A549 (cell line): ENCODE measurements around the gene SLC6A6. TPM values are rescaled to one million over a fixed set of nuclear protein-coding genes. Genes with fewer than 3 reads are reported as not detected.

Experiments used
- ATAC-seq, 2 experiments: fragments of 200-7000 bp in 1 of 2; fragments of >200 bp in 1 of 2; cut with Nextera tagmentation in 1 of 2; cut with Tn5 transposase in 1 of 2; 3 replicates each; pipeline versions ENCODE4 v1.8.0 to v1.9.1; 2018 to 2020; ENCODE audit warnings: mild to moderate bottlenecking in 1 of 2, moderate library complexity in 1 of 2
- CTCF ChIA-PET: fragments of 300-600 bp; sonication (Branson Sonifier 250); formaldehyde crosslinking; extraction: SDS; loops from one replicate; lab custom pipeline; 2021; ENCODE audit warnings: antibody characterized with exemption, inconsistent platforms; lab: Yijun Ruan, JAX
- POLR2A ChIA-PET: fragments of 350-600 bp; formaldehyde crosslinking; extraction: SDS; loops from one replicate; lab custom pipeline; 2021; ENCODE audit warnings: antibody characterized with exemption, inconsistent platforms; lab: Yijun Ruan, JAX
- DNase-seq, 2 experiments: peaks; one replicate each; pipeline versions ENCODE4 v3.0.0 to v3.0.0-alpha.2; 2011 to 2016; ENCODE audit warnings: low read depth in 1 of 2, low spot score in 1 of 2
- FAIRE-seq: peaks from 2 replicates; lab custom pipeline; 2011; peaks lifted over from hg19 to GRCh38; lab: Jason Lieb, UNC
- H3K27ac ChIP-seq, 2 experiments: fragments of >200 bp; sonication (Bioruptor Twin); formaldehyde crosslinking; 3 replicates each; pipeline ENCODE4 v1.5.1; 2016 to 2017
- H3K4me1 ChIP-seq: fragments of >200 bp; sonication (Bioruptor Twin); formaldehyde crosslinking; 3 replicates; pipeline ENCODE4 v1.6.1; 2016
- H3K4me2 ChIP-seq: fragments of >200 bp; sonication (Bioruptor Twin); formaldehyde crosslinking; 3 replicates; pipeline ENCODE4 v1.6.1; 2016
- H3K4me3 ChIP-seq: fragments of >200 bp; sonication (Bioruptor Twin); formaldehyde crosslinking; 3 replicates; pipeline ENCODE4 v1.5.1; 2016
- H3K9me3 ChIP-seq: fragments of >200 bp; sonication (Bioruptor Twin); formaldehyde crosslinking; 3 replicates; pipeline ENCODE4 v1.6.1; 2016
- BHLHE40 ChIP-seq: IDR thresholded peaks from 2 replicates; pipeline ENCODE4 v1.6.1; 2012; ENCODE audit warnings: low read depth, low read length, inconsistent platforms
- CBX8 ChIP-seq: fragments of 200-600 bp; sonication (generic); IDR thresholded peaks from 2 replicates; pipeline ENCODE4 v1.6.1; 2016
- FOSB ChIP-seq: fragments of 250-450 bp; sonication (Bioruptor Pico); IDR thresholded peaks from 2 replicates; pipeline ENCODE4 v1.5.0; 2020; ENCODE audit warnings: mild to moderate bottlenecking, moderate library complexity
- GATA3 ChIP-seq: IDR thresholded peaks from 2 replicates; pipeline ENCODE4 v1.6.1; 2012; ENCODE audit warnings: borderline replicate concordance
- HOXA7 ChIP-seq: fragments of 250-450 bp; sonication (Bioruptor Pico); IDR thresholded peaks from 2 replicates; pipeline ENCODE4 v1.5.0; 2020; ENCODE audit warnings: mild to moderate bottlenecking, moderate library complexity
- MAZ ChIP-seq: fragments of 150-350 bp; IDR thresholded peaks from 2 replicates; pipeline ENCODE4 v1.6.1; 2014; ENCODE audit warnings: antibody characterized with exemption, low read depth, low read length, borderline replicate concordance
- MYC ChIP-seq: IDR thresholded peaks from 2 replicates; pipeline ENCODE4 v1.6.1; 2012; ENCODE audit warnings: mild to moderate bottlenecking, inconsistent platforms, low read length, improper control_type of control experiment, borderline replicate concordance
- NFE2L2 ChIP-seq: fragments of 150-350 bp; conservative IDR thresholded peaks from 2 replicates; pipeline ENCODE4 v1.6.1; 2014; ENCODE audit warnings: low read length
- NR3C1 ChIP-seq: fragments of >200 bp; sonication (Bioruptor Twin); formaldehyde crosslinking; IDR thresholded peaks from 3 replicates; pipeline ENCODE4 v1.6.1; 2017
- POLR2A ChIP-seq: IDR thresholded peaks from 2 replicates; pipeline ENCODE4 v1.6.1; 2012; ENCODE audit warnings: mild to moderate bottlenecking, low read length
- RAD21 ChIP-seq, 2 experiments: fragments of >200 bp in 1 of 2; sonication (Bioruptor Twin) in 1 of 2; formaldehyde crosslinking in 1 of 2; IDR thresholded peaks in 1 of 2; conservative IDR thresholded peaks in 1 of 2; 2 replicates in 1 of 2; 3 replicates in 1 of 2; pipeline ENCODE4 v1.6.1; 2012 to 2018; ENCODE audit warnings: inconsistent platforms in 1 of 2
- RCOR1 ChIP-seq: fragments of 150-350 bp; IDR thresholded peaks from 2 replicates; pipeline ENCODE4 v1.6.1; 2014; ENCODE audit warnings: antibody characterized with exemption, low read length, low read depth
- RFX5 ChIP-seq: fragments of 450-650 bp; IDR thresholded peaks from 2 replicates; pipeline ENCODE4 v1.7.1; 2014; ENCODE audit warnings: antibody characterized with exemption, mild to moderate bottlenecking, moderate library complexity
- RNF2 ChIP-seq: fragments of 200-600 bp; sonication (generic); IDR thresholded peaks from 2 replicates; pipeline ENCODE4 v1.6.1; 2016; ENCODE audit warnings: low read depth, mild to moderate bottlenecking, antibody characterized with exemption, moderate library complexity, borderline replicate concordance
- SREBF2 ChIP-seq: fragments of 450-650 bp; IDR thresholded peaks from 2 replicates; pipeline ENCODE4 v1.6.1; 2014; ENCODE audit warnings: mild to moderate bottlenecking, moderate library complexity
- ZC3H11A ChIP-seq: fragments of 450-650 bp; IDR thresholded peaks from 2 replicates; pipeline ENCODE4 v1.6.1; 2014; ENCODE audit warnings: antibody characterized with exemption, mild to moderate bottlenecking
- ZNF302 ChIP-seq: fragments of 250-450 bp; sonication (Bioruptor Pico); IDR thresholded peaks from 2 replicates; pipeline ENCODE4 v1.9.0; 2021; ENCODE audit warnings: inconsistent platforms, mild to moderate bottlenecking, moderate library complexity
- WGBS: methylation state at CpG from one replicate; pipeline ENCODE4 v1.1.6; 2017; ENCODE audit errors: missing lambda C conversion rate; 5-methylcytosine and 5-hydroxymethylcytosine counted together
- polyA plus RNA-seq, 4 experiments: library from polyadenylated mRNA; depleted of rRNA in 3 of 4; stranded (reverse); fragments of >200 nt; fragmentation: RNase III in 1 of 4; extraction: RNeasy Plus Mini Kit Qiagen cat#74134 plus additional on column Dnase treatment in 1 of 4; gene quantifications; 2 replicates in 3 of 4; 3 replicates in 1 of 4; pipeline ENCODE4 v1.2.3, GENCODE V29; 2011 to 2017
- TF ChIP-seq, protein P1 (sequence below): fragments of 200-600 bp; sonication (generic); IDR thresholded peaks from 2 replicates; pipeline ENCODE4 v1.6.1; 2016; ENCODE audit warnings: antibody characterized with exemption, mild to moderate bottlenecking, moderate library complexity
- TF ChIP-seq, protein P2 (sequence below): IDR thresholded peaks from 2 replicates; pipeline ENCODE4 v1.6.1; 2012; ENCODE audit warnings: low read depth, borderline replicate concordance
- TF ChIP-seq, protein P3 (sequence below): fragments of >200 bp; sonication (Bioruptor Twin); formaldehyde crosslinking; IDR thresholded peaks from 3 replicates; pipeline ENCODE4 v1.5.1; 2016
- TF ChIP-seq, protein P4 (sequence below): fragments of 450-650 bp; IDR thresholded peaks from 2 replicates; pipeline ENCODE4 v1.6.1; 2014; ENCODE audit warnings: antibody characterized with exemption
- TF ChIP-seq, protein P5 (sequence below): fragments of 250-450 bp; sonication (Bioruptor Pico); IDR thresholded peaks from 2 replicates; pipeline ENCODE4 v1.5.0; 2020; ENCODE audit warnings: low read depth, mild to moderate bottlenecking, moderate library complexity

SLC6A6 gene
- polyA plus RNA-seq, 2 of the 4 experiments (the other 2 are of a cell fraction): 73.3 to 73.8 TPM

DNA sequence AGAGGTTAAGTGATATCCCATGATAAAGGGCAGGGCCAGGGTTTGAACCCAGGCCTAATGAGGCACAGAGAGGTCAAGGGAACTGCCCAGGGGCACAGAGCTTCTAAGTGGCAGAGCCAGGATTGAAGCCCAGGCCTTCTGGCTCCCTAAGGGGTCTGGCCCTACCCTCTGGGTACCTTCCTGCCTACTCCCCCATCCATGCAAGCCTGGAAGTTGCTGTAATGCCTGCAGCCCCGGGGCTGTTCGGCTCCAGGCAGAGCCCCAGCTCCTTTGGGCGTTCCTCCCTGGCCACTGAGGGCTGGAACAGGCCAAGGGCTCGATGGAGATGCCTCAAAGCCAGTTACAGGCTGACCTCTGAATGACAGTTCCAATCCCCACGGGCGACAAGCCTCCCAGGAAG is 133.2 kb downstream of the SLC6A6 start:
- no peak for FAIRE-seq
- Histone ChIP-seq H3K27ac (no peak overlapping the region), H3K4me3 (no peak overlapping the region), H3K4me1 (no peaks in the 10 kb centered on the region), H3K9me3 (no peaks in the 10 kb centered on the region), H3K4me2 (no peak overlapping the region)
- ChIA-PET CTCF (interaction anchor here (0.7 to 5.6 kb wide), 3 partner anchors 13 to 220 kb away, joined by 3 to 49 read pairs (median 6); no protein-coding TSS in a partner anchor), POLR2A (no interaction called here)
- ATAC-seq: no peak
- WGBS: 46% methylated on average over 6 of the region's 6 CpGs
- no peak for DNase-seq
- TF ChIP-seq BHLHE40 (no peak), MAZ (no peak), RCOR1 (no peak), RNF2 (no peak), FOSB (CRISPR knock-in tag) (no peak)
- TF ChIP-seq, protein P1, sequence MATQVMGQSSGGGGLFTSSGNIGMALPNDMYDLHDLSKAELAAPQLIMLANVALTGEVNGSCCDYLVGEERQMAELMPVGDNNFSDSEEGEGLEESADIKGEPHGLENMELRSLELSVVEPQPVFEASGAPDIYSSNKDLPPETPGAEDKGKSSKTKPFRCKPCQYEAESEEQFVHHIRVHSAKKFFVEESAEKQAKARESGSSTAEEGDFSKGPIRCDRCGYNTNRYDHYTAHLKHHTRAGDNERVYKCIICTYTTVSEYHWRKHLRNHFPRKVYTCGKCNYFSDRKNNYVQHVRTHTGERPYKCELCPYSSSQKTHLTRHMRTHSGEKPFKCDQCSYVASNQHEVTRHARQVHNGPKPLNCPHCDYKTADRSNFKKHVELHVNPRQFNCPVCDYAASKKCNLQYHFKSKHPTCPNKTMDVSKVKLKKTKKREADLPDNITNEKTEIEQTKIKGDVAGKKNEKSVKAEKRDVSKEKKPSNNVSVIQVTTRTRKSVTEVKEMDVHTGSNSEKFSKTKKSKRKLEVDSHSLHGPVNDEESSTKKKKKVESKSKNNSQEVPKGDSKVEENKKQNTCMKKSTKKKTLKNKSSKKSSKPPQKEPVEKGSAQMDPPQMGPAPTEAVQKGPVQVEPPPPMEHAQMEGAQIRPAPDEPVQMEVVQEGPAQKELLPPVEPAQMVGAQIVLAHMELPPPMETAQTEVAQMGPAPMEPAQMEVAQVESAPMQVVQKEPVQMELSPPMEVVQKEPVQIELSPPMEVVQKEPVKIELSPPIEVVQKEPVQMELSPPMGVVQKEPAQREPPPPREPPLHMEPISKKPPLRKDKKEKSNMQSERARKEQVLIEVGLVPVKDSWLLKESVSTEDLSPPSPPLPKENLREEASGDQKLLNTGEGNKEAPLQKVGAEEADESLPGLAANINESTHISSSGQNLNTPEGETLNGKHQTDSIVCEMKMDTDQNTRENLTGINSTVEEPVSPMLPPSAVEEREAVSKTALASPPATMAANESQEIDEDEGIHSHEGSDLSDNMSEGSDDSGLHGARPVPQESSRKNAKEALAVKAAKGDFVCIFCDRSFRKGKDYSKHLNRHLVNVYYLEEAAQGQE: no peak
- TF ChIP-seq, protein P2, sequence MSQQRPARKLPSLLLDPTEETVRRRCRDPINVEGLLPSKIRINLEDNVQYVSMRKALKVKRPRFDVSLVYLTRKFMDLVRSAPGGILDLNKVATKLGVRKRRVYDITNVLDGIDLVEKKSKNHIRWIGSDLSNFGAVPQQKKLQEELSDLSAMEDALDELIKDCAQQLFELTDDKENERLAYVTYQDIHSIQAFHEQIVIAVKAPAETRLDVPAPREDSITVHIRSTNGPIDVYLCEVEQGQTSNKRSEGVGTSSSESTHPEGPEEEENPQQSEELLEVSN: no peak

DNA sequence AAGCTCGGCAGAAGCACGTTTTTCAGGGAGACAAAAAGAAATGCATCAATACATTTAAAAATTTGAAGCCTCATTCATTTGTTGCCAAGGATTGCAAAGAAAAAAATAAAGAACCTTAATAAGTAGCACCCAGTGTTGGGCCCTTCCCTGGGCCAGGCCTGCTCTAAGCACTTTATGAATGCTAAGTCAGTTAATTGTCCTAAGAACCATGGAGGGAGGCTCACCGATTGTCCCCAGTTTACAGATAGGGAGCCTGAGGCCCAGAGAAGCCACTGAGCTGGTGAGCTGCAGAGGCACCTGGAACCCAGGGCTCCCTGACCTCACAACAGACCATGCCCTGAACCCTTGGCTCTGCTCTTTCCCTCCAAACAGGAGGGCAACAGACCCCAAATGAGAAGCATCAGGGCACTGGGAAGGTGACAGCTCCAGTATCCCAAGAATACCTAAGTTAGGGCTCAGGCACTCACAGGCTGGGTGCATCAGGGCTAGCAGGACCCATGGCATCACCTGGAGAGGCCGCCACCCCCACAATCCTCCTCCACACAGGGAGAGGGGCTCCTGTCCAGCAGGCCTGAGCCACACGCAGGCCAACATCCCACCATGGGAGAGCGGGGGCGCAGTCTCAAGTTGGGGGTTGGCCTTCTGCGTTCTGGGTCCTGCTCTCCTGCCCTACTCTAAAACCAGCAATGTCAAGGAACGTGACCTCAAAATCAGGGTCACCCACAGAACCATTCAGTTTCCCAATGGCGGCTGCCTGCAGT is 133.8 kb downstream of the SLC6A6 start:
- no peak overlapping the region for H3K27ac ChIP-seq
- TF ChIP-seq, protein P3, sequence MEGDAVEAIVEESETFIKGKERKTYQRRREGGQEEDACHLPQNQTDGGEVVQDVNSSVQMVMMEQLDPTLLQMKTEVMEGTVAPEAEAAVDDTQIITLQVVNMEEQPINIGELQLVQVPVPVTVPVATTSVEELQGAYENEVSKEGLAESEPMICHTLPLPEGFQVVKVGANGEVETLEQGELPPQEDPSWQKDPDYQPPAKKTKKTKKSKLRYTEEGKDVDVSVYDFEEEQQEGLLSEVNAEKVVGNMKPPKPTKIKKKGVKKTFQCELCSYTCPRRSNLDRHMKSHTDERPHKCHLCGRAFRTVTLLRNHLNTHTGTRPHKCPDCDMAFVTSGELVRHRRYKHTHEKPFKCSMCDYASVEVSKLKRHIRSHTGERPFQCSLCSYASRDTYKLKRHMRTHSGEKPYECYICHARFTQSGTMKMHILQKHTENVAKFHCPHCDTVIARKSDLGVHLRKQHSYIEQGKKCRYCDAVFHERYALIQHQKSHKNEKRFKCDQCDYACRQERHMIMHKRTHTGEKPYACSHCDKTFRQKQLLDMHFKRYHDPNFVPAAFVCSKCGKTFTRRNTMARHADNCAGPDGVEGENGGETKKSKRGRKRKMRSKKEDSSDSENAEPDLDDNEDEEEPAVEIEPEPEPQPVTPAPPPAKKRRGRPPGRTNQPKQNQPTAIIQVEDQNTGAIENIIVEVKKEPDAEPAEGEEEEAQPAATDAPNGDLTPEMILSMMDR: no peak
- TF ChIP-seq RAD21 (conservative IDR thresholded peaks at IDR 0.05 in 1 of 2, IDR thresholded peaks at IDR 0.05 in 1 of 2) (no peak), NFE2L2 (no peak), ZNF302 (CRISPR knock-in tag) (no peak), NR3C1 (no peak), GATA3 (no peak), MYC (no peak), SREBF2 (no peak), RFX5 (no peak), POLR2A (no peak), HOXA7 (CRISPR knock-in tag) (no peak), CBX8 (no peak), FOSB (CRISPR knock-in tag) (no peak), ZC3H11A (no peak), RNF2 (no peak)
- TF ChIP-seq, protein P4, sequence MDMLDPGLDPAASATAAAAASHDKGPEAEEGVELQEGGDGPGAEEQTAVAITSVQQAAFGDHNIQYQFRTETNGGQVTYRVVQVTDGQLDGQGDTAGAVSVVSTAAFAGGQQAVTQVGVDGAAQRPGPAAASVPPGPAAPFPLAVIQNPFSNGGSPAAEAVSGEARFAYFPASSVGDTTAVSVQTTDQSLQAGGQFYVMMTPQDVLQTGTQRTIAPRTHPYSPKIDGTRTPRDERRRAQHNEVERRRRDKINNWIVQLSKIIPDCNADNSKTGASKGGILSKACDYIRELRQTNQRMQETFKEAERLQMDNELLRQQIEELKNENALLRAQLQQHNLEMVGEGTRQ: no peak
- TF ChIP-seq, protein P5, sequence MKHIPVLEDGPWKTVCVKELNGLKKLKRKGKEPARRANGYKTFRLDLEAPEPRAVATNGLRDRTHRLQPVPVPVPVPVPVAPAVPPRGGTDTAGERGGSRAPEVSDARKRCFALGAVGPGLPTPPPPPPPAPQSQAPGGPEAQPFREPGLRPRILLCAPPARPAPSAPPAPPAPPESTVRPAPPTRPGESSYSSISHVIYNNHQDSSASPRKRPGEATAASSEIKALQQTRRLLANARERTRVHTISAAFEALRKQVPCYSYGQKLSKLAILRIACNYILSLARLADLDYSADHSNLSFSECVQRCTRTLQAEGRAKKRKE (CRISPR knock-in tag): no peak
- TF ChIP-seq, all 56 proteins: peak for 0
- no peak overlapping the region for H3K4me2 ChIP-seq
- no peaks in the 10 kb centered on the region for H3K4me1 ChIP-seq
- no peak for FAIRE-seq
- no peak overlapping the region for H3K4me3 ChIP-seq
- CTCF ChIA-PET: interaction anchor here (0.7 to 5.6 kb wide), 3 partner anchors 12 to 221 kb away, joined by 3 to 49 read pairs (median 6); no protein-coding TSS in a partner anchor
- no peaks in the 10 kb centered on the region for H3K9me3 ChIP-seq
- no peak for DNase-seq
- ATAC-seq: no peak
- 84% methylated on average over 8 of the region's 10 CpGs for WGBS
- POLR2A ChIA-PET: no interaction called here
